OCI-LY3 (cell line): ENCODE measurements around the gene SNTN.

Experiments
- CTCF ChIP-seq: fragments of 200-600, 300-600 bp; sonication (generic); IDR thresholded peaks from 2 replicates; pipeline ENCODE4 v1.5.1; 2014; ENCODE audit warnings: antibody characterized with exemption, low read length, low read depth
- EZH2phosphoT487 ChIP-seq: fragments of 200-600 bp; shearing (Covaris generic); IDR thresholded peaks from 2 replicates; pipeline ENCODE4 v1.6.1; 2018; ENCODE audit warnings: antibody characterized with exemption, mixed run types, low read depth

- TF ChIP-seq CTCF (no peak), EZH2phosphoT487 (no peak)
Observed at GRCh38 chr3:63635186-63635585, 17.3 kb upstream of the SNTN start.
